HG02943 (cell line): Measurements from ENCODE around the gene DST.
A peak's percentile ranks its signal among the peaks of the same experiment; 100 is the strongest.

Experiments used
- ATAC-seq: cut with Tn5 transposase; IDR thresholded peaks from one replicate; pipeline ENCODE4 v1.9.1; 2021; ENCODE audit warnings: mild to moderate bottlenecking, low read depth, moderate library complexity; ENCODE audit not compliant: unreplicated experiment

DST gene

DNA sequence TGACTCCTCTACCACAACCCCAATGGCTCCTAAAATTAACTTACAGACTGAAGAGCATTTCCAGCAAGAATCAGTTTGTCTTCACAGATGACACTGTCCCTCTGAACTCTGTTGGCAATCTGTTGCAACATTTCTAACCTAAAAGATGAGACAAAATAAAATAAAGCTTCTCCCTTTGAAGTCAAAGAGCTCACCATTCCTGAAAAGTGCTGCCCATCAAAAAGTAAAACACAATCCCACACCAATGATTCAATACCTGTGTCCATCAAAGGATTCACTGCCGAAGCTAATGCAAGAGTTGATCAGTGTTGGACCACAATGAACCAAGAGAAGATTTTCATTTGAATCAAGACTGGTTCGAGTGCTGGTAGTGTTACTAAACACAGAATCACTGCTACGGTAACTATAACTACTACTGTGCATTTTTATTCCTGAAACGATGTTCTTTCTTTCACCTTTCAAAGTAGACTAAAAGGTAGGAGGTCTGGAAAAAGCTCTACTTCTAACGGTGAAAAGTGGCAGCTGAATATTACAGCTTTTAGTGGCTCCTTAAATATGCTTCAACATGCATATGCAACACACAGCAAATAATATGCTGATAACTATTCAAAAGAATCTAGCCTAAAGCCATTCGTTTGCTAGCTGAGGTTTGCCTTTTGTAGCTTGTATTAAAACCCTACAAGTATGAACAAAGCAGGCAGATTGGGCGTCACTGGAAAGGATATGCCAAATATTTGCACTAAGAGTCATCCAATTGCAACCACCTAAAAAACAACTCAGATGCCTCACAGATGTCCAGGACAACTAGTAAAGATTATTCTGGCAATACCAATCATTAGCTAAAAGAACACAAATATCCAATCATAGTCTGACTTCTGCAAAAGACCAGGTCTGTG is at the start of gene DST:
Gene DST, minus strand, starts transcription at position 524 of the 896 bp plus-strand sequence.
- ATAC-seq: no peak

DNA sequence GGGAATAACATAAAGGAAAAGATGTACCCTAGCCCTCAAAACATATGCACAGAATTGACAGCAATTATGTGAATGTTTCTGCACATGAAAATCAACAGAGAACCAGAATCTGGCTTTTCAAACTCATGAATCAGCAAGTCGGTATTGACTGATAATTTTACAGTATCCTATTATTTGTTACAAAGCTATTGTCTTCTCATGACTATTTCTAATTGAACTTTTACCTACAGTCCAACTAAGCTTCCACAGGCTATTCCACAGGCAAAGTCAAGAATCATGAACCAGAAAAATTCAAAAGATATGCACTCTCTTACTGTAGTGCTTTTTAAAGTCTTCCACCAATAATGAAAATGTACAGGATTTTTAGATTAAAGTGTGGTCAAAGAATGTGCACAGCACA is 49.1 kb upstream of the DST start:
- no peak for ATAC-seq

DNA sequence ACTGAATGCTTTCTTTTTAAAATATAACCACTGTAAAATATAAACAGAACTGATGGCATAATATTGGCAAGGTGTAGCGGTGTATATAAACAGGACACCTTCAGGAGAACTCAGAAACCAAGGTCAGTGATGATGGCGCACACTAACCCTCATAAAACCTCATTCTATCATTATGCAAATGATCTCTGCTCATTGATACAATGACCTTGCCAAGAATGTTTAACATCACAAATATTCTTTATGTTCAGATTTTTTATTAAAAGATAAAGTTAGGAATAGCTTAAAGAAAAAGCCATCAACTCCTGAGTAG is 48.6 kb upstream of the DST start:
- no peak for ATAC-seq

DNA sequence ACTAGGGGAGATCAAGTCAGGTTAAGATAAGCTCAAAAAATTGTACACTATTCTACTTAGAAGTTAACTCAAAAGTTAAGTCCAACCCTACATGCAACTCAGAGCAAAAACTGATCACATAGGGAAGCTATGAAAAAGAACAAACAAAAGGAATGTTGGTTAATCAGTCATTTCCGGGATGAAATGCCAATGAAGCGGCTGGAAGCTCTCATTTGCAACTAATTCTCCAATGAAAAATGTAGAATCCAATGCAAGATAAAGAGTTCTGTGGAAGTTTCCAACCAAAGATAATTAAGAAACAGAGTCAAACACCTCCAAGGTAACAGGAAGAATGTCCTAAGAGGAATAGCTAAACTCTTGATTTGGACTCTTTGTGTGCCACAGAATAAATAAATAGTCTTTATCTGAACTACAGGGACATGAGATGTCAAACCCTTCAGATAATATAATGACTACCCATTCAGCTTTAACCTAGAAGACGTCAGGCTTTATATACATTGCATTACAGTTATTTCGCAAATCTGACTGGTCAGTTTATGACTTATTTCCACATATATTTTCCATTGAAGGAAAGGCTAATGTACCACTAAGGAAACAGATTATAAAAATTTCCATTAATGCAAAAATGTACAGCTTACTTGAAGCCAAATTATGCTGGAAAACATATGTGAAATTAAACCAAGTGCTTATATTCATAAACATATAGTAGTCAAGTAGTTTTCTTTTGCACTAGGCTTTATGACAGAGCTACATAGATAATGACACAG is 48.0 kb upstream of the DST start:
- no peak for ATAC-seq

DNA sequence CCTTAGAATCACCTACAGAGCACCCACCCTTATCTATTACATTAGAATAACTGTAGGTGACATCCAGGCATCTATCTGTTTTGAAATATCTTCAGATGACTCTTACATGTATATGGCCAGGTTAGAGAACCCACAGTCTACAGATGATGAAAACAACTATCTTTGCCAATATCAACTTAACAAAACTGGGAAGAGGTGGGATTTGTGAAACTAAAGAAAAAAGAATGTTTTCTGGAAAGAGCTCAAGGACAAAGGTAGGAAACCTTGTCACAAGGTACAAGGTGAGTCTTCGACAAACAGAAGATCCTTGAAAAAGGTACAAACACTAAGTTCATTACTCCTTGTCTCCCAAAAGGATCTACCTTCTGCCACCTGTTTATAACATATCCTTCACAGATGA is 47.0 kb upstream of the DST start:
- ATAC-seq: no peak

DNA sequence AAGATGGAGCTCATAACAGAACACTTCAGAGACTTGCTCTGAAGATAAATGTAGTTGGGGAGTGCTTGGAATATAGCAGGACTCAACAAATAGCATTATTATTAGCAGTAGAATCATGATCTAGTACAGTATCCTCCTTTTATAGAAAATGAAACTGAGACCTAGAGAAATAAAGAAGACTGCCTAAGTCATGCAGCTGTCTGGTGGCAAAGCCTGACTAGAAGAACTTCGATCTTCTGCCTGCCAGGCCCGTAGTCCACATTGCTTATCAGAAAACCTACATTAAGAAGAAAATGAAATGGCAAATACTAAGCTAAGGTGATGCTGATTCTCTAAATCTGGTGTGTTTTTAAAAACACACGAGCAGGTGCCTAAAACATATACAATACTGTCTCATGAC is 46.4 kb upstream of the DST start:
- peak; percentile 86 for ATAC-seq

DNA sequence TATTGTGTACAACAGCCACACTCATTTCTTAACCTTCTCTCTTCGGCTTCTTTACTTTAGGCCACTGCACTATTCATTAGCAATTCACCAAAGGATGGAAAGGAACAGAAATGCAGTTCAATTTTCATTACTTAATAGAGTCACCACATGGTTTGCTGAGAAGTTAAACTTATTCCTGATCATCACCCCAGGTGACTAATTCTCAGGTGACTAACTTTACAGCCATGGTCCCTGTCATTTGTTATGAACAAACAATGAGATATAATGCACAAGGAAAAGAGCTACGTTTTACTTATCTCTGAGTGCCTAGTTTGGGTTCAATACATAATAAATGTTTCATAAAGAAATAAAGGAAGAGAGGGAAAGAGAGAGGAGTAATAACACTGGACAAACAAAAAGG is 45.8 kb upstream of the DST start:
- ATAC-seq: no peak

DNA sequence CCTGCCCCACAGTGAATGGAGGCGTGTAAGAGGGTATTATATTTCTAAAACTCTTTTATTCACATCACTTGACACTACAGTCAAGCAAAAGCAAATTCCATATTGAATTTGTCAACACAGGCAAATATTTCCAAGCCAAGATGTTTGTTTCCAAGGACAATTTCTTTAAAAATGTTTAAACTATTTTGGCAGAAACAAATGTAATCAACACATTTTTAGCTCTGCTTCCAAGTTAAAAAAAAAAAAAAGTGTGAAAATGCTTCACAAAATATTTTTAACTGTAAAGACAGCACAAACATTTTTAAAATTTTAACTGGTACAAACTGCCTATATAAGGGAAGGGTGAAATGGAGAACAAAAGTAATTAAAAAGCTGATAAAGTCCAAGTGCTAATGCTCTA is 44.9 kb upstream of the DST start:
- no peak for ATAC-seq

DNA sequence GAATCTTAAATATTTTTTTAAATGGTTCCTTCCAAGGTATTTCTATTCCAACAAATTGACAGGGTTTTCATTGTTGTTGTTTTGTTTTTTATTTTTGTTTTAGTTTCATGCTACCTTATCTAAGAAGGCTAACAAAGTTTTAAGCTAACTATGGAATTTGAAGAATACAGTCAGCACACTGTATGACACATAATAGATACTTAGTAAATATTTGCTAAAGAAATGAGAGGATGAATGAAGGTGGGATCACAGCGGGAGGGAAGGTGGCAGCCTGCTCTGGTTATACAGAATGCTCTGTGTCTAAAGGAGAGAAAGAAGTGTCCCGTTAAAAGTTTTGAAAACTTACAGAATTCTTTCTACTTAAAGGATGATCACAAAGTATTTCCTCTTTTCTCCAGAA is 43.7 kb upstream of the DST start:
- no peak for ATAC-seq

DNA sequence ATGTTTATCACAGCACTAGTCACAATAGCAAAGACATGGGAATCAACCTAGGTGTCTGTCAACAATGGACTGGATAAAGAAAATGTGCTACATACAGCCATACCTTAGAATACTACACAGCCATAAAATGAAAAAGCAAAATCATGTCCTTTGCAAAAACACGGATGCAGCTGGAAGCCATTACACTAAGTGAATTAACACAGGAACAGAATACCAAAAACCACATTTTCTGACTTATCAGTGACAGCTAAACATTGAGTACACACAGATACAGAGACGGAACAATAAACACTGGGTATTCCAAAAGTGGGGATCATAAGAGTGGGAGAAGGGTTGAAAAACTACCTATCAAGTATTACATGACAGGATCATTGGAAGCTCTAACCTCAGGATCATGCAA is 43.3 kb upstream of the DST start:
- no peak for ATAC-seq

DNA sequence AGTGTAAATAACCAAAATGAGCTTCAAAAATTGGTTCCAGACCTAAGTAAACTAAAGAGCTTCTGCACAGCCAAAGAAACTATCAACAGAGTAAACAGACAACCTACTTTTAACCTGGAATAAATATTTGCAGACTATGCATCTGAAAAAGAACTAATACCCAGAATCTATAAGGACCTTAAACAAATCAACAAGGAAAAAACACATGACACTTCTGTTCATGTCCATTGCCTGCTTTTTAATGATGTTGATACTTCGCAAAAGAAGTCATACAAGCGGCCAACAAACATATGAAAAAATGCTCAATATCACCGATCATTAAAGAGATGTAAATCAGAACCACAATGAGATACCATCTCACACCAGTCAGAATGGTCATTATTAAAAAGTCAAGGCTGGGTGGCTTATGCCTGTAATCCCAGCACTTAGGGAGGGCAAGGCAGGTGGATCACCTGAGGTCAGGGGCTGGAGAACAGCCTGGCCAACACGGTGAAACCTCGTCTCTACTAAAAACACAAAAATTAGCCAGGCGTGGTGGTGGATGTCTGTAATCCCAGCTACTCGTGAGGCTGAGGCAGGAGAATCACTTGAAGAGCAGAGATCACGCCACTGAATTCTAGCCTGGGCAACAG is 42.5 kb upstream of the DST start:
- no peak for ATAC-seq

DNA sequence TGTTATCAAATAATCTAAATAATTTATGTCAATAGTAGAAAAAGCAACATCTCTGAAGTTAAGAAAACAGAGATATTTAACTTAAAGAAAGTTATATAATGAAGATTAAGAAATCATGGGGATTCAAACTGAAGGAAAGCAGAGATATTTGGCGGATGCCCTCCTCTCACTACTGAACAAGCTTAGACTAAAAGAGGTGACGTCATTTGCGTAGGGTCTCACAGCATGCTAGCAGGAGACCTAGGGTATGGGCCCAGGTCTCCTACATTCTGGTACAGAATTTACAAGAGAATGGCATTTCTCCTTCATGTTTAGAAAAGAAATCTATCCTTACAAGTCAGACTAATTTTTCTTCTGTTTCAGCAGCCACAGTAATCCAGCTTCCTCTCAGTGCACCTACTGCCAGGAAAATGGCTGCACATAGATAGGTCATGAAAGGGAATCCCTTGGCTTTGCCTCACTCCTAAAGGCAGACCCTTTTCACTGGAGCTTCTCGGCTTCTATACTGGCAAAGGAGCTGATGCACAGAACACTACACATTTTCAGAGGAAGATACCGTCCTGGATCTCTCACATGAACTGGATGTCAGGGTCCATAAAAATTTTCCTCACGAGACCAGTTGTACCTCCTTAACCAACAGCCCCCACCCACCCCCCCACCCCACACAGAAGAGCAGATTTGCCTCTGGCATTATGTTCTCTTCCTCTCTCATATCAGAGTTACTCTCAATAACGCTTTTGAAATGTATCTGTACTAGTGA is 41.8 kb upstream of the DST start:
- ATAC-seq: no peak

DNA sequence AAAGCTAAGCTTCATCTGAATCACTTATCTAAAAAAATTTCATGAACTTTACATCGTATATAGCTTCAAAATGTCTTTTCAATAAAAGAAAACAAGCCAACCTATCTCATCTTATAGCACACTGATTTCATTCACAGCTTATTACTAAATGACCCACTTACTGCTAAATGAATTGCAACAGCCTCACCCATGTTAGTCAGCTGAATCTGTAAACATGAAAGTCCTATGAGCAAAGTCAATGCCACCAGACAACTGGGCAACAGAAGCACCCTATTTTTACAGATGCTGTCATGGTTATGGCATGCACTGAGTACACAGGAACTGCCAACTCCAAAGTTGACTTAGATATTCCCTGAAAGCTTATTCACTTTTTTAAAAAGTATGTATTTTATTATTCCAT is 41.2 kb upstream of the DST start:
- ATAC-seq: no peak

DNA sequence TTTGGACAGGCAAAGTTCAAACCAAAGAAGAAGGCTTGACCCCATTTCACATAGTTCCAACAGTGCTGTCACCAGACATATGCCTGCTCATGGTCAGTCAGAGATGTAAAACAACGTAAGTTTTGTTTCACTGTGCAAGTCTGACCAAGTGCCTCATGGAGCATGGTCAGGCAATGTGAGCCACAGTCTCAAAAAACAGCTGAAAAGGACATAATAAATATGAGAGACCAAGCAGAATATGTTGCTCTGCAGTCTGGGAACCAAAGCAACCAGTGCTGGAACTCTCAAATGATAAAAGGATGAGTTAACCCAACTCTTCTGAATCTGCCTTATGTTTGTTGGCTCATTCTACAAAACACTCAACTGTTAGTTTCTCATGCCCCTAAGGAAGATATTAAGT is 39.9 kb upstream of the DST start:
- ATAC-seq: no peak

DNA sequence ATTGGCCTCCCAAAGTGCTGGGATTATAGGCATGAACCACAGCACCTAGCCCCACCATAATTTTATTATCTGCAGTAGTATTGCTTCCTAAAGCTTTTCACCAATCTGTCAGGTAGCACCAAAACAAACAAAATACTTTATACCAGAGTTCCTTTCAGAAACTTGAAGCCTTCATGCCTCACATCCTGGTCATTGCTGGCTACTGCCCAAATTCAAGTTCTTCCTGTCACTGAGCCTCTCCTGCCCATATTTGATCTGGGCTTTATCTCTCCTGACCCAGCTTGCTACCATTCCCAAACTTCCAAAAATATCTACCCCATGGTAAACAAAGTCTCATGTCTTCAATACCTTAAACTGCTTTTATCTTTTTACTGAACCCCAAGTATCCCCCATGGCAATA is 34.9 kb upstream of the DST start:
- ATAC-seq: no peak

DNA sequence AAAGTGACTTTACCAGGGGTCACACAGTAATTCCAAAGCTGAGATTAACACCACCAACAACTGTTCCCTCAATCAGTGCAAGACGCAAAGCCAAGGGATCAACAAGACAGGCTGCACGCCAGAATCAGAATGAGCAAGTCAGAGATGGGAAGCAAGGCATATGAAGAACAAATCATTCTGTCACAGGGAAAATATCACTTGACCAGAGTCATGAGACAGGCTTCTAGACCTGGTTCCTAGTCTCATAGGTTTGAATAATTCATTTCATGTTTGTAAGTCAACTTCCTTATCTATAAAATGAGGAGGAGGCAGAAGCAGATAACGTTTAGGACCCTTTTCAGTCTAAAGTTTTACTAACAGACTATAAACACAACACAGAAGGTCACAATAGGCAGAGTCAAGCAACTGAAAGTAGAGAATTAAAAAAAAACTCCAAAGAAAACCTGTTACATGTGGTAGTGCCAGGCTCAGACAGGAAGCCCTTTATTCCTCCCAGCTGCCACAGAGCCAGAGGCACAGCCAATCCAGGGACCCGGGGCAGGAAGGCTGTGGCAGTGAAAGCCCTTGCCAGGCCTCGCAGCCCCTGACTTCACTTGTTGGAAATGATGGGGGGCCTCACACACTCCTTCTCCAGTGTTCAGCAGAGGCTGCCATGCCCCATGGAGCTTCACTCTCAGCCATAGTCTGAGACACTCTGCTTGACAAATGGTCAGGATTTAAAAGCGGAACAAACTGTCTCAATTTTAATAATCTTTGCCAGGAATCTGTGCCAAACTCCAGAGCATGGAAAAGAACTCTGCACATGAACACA is 29.2 kb upstream of the DST start:
- ATAC-seq: no peak

DNA sequence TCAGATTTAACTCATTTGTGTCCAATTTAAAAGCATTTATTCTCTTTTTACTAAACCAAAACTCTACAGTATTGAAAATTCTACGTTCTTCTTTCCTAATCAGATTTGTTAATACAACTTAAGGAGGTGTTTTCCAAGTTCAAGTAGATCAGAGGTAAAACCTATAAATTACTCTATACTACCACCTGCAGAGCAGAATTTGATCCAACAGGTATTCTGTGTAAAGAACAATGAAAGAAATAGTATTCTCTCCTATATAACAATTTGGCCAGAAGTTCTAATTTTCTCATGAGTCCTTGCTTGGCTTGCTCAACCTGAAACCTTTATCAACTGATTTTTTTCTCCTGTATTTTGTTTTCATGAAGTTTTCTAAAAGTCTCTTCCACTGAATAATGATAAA is 28.5 kb upstream of the DST start:
- ATAC-seq: no peak

DNA sequence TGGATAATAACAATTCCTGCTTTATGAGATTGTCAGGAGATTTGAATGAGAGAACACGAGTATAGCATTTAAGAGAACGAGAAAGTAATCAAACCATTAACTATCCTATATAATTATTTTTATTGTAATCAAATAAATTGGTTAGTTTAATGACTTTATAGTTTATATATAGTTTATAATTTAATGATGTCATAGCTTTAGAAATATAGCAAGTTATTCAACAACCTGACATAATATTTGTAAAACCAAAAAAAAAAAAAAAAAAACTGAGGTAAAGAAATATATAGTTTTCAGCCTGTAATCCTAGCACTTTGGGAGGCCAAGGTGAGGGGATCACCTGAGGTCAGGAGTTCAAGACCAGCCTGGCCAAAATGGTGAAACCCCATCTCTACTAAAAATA is 26.4 kb upstream of the DST start:
- no peak for ATAC-seq

DNA sequence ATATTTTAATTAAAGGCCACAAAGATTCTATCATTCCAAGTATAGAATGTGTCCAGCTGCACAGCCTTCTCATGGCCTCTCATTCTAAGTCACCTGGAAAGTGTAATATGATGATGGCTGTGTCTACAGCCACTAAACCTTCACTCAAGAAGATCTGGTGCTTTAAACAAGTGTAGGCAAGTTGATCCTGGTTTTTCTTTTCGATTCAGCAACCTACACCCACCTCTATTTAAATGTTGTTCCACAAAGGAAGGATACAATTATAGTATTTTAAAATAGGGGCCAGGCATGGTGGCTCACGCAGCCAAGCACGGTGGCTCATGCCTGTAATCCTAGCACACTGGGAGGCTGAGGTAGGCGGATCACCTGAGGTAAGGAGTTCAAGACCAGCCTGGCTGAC is 25.5 kb upstream of the DST start:
- no peak for ATAC-seq

DNA sequence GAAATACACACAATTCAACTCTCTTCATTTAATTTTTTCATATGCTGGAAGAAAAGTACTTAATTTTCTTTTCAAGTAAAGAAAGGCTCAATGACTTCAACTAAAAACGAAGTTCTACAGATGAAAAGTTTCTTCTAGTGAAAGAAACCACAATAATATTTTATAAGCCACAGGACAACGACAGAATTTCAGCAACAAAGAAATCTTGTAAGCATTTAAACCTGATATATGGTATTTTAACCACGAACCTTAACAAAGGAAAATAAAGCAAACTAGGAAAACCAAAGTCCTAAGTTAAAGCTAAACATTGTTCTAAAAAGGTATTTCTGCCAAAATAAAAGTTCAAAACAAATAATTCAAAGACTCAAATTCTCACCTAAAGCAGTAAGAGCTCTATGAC is 24.6 kb upstream of the DST start:
- ATAC-seq: no peak
